ENCODE measurements around the gene C10orf67.

- TF ChIP-seq GATA2 (IDR thresholded peaks at IDR 0.05; ENCODE audit: low read depth, low read length) (no peak), GATA3 (IDR thresholded peaks at IDR 0.05; ENCODE audit: low read depth, low read length) (no peak)
These were observed 17.9 kb downstream of the C10orf67 start for GRCh38 chr10:23326544-23327307.
